Spleen (tissue), 7 donors: Measurements from ENCODE around the gene KLF15.

ENCODE experiments used
- POLR2AphosphoS5 ChIP-seq, 3 donors: sonication (generic); formaldehyde crosslinking; IDR thresholded peaks; one replicate each; pipeline ENCODE4 v1.5.1; 2017; ENCODE audit warnings: antibody characterized with exemption in 3 of 3
- TF ChIP-seq, protein P1 (sequence below), 11 experiments: fragments of 200-600 bp in 7 of 11; fragments of 450-650 bp in 4 of 11; sonication (generic) in 4 of 11; IDR thresholded peaks in 8 of 11; conservative IDR thresholded peaks in 3 of 11; 1 replicate in 7 of 11; 2 replicates in 4 of 11; pipeline versions ENCODE4 v1.4.0 to v1.8.0; 2016 to 2021; ENCODE audit warnings: antibody characterized with exemption in 11 of 11, inconsistent platforms in 4 of 11, mild to moderate bottlenecking in 1 of 11
- donor health status: DM: no; HTN: no; CAD: no; lungs with moderate emphysema.
- donor health status: DM: no; HTN: no; CAD: no.
- donor health status: DM: no; HTN: no; CAD: no.

DNA sequence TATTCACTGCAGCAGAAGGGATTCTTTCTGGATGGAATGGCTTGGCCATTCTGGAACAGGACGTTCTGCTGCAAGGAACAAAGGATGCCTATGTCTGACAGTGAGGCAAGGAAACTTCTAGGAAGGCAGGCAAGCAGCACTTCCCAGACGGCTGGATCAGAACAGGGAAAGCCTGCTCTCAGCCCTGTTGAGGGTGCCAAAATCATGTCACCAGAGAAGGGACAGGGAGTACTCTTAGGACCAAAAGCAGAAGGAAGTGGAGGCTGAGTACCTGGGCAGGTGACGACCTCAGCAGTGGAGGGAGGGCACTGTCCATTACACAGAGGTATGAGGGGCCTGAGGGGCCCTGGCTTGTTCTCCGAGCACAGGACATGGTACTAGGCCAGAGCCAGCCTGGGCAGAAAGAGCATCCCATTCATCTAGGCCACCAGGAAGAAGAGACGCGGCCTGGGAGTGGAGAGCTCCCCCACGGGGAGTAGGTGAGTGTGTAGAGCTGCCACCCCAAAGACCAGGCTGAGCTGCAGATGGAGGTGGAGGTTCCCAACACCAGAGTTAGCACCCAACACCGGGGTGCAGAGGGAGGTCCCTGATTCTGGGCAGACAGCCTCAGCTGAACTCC is 9.6 kb downstream of the KLF15 start:
- TF ChIP-seq, protein P1, sequence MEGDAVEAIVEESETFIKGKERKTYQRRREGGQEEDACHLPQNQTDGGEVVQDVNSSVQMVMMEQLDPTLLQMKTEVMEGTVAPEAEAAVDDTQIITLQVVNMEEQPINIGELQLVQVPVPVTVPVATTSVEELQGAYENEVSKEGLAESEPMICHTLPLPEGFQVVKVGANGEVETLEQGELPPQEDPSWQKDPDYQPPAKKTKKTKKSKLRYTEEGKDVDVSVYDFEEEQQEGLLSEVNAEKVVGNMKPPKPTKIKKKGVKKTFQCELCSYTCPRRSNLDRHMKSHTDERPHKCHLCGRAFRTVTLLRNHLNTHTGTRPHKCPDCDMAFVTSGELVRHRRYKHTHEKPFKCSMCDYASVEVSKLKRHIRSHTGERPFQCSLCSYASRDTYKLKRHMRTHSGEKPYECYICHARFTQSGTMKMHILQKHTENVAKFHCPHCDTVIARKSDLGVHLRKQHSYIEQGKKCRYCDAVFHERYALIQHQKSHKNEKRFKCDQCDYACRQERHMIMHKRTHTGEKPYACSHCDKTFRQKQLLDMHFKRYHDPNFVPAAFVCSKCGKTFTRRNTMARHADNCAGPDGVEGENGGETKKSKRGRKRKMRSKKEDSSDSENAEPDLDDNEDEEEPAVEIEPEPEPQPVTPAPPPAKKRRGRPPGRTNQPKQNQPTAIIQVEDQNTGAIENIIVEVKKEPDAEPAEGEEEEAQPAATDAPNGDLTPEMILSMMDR (IDR thresholded peaks at IDR 0.05 in 8 of 11, conservative IDR thresholded peaks at IDR 0.05 in 3 of 11), result no peak
- no peak for TF ChIP-seq POLR2AphosphoS5 (IDR thresholded peaks at IDR 0.05)
